C1 segment of cervical spinal cord (tissue), 14 donors: ENCODE measurements around the gene AP5Z1.
A peak's percentile ranks its signal among the peaks of the same experiment; 100 is the strongest.
"Not testable (repeated sequence)": the region's sequence is repeated elsewhere in the genome, so short reads cannot be mapped to it uniquely, and the experiment has no call there.

Experiments
- DNase-seq, 14 donors: peaks; one replicate each; lab custom pipeline; 2025; lab: John Stamatoyannopoulos, UW

AP5Z1 gene

DNA sequence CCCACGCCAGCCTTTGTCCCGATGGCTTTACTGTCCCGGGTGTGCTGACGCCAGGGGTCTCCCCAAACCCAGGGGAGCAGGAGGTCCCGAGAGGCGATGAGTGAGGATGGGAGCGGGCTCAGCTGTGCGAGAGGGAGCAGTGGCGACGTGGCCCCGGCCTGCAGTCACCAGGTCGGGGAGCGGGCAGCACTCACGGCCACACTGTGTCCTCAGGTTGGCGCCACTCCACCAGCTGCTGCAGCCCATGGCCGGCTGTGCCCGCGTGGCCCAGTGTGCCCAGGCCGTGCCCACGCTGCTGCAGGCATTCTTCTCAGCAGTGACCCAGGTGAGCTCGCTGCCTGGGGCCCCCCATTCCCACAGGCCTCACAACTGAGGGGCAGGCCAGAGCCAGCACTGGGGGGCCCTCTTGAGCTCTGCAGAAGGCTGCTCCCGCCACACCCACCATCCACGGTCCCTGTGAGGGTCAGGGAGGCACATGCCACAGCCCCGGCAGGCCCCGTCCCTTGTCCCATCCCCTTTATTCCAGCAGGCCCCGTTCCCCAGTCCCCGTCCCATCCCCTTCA lies 13.3 kb downstream of the AP5Z1 start:
- no peak for DNase-seq

- DNase-seq, result no peak
These were observed 14.0 kb downstream of the AP5Z1 start for GRCh38 chr7:4789194-4790077.

DNA sequence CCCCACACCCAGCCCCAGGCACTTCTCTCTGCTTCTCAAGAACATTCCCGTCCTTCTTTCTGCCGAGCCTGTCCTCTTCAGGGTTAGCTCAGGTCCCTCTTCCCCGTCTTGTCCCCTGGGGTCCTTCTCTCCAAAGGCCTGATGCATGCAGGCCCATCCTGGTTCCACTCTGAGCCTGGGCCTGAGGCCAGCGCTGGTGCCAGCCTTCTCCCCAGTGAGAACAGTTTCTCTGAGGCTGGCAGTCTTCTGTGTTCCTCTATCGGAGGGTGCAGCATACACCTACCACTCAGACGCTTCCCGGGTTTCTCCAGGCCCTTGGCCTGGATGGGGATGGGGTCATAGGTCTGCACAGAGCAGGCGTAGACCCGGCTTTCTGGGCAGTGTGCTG lies 14.6 kb downstream of the AP5Z1 start:
- DNase-seq, result peak in 2 of 14 donors; percentile 17 to 57

DNA sequence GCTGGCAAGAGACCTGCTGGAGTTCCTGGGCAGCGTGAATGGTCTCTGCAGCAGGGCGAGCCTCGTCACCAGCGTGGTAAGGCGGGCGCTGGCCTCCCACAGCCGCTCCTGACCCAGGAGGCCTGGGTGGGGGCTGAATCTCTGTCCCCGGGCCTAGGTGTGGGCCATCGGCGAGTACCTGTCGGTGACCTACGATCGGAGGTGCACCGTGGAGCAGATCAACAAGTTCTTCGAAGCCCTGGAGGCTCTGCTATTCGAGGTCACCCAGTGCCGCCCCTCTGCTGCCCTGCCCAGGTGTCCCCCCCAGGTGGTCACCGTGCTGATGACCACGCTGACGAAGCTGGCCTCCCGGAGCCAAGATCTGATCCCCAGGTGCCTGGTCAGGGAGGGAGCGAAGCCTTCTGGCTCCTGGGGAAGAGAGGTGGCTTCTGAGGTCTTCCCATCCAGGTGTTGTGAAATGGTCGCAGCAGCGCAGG lies 15.1 kb downstream of the AP5Z1 start:
- no peak for DNase-seq

- peak in 1 of 14 donors; percentile 29 for DNase-seq
These were observed 15.8 kb downstream of the AP5Z1 start for GRCh38 chr7:4791101-4791737.

- peak in 11 of 14 donors; percentile 19 to 80 (median 43) for DNase-seq
These were observed 16.5 kb downstream of the AP5Z1 start for GRCh38 chr7:4791738-4792536.

GRCh38 chr7:4792537-4793126 lies 17.2 kb downstream of the AP5Z1 start:
- DNase-seq, result peak in 1 of 14 donors; percentile 37

- not testable (repeated sequence) for DNase-seq
These were observed 18.1 kb downstream of the AP5Z1 start for GRCh38 chr7:4793385-4793993.

DNA sequence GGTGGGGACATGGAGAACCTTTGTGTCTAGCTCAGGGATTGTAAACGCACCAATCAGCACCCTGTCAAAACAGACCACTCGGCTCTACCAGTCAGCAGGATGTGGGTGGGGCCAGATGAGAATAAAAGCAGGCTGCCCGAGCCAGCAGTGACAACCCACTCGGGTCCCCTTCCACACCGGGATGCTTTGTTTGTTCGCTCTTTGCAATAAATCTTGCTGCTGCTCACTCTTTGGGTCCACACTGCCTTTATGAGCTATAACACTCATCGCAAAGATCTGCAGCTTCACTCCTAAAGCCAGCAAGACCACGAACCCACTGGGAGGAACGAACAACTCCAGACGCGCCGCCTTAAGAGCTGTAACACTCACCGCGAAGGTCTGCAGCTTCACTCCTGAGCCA lies 18.7 kb downstream of the AP5Z1 start:
- not testable (repeated sequence) for DNase-seq

DNA sequence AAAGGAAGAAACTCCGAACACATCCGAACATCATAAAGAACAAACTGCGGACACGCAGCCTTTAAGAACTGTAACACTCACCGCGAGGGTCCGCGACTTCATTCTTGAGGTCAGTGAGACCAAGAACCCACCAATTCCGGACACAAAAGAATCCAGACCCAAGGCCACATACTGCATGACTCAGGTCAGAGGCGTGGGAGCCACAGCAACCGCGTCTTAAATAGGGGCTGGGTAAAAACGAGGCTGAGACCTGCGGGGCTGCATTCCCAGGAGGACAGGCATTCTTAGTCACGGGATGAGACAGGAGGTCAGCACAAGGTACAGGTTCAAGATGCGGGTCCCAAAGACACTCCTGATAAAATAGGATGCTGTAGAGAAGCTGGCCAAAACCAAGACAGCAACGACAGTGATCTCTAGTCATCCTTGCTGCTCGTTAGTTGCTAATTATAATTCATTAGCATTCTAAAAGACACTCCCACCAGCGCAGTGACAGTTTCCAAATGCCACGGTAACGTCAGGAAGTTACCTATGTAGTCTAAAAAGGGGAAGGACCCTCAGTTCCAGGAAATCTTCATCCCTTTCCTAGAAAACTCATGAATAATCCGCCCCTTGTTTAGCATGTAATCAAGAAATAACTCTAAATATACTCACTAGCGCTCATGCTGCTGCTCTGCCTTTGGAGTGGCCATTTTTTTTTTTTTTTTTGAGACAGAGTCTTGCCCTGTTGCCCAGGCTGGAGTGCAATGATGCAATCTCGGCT lies 19.3 kb downstream of the AP5Z1 start:
- DNase-seq, result no peak

DNA sequence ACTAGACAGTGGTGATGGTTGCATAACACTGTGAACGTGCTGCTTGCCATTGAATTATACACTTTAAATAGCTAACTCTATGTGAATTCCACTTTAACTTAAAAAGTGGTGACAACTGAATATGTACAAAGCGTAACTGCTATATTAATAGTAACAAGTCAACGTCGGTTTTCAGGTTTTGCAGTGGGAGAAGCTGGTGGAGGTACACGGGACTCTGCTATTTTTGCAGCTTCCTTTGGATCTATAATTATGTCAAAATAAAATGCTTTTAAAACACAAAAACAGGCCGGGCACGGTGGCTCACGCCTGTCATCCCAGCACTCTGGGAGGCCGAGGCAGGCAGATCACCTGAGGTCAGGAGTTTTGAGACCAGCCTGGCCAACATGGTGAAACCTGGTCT lies 21.0 kb downstream of the AP5Z1 start:
- no peak for DNase-seq

- peak in 11 of 14 donors; percentile 3 to 54 (median 25) for DNase-seq
These were observed 22.7 kb downstream of the AP5Z1 start for GRCh38 chr7:4797858-4798705.

GRCh38 chr7:4798706-4799235 lies 23.3 kb downstream of the AP5Z1 start:
- DNase-seq, result peak in 1 of 14 donors; percentile 45

DNA sequence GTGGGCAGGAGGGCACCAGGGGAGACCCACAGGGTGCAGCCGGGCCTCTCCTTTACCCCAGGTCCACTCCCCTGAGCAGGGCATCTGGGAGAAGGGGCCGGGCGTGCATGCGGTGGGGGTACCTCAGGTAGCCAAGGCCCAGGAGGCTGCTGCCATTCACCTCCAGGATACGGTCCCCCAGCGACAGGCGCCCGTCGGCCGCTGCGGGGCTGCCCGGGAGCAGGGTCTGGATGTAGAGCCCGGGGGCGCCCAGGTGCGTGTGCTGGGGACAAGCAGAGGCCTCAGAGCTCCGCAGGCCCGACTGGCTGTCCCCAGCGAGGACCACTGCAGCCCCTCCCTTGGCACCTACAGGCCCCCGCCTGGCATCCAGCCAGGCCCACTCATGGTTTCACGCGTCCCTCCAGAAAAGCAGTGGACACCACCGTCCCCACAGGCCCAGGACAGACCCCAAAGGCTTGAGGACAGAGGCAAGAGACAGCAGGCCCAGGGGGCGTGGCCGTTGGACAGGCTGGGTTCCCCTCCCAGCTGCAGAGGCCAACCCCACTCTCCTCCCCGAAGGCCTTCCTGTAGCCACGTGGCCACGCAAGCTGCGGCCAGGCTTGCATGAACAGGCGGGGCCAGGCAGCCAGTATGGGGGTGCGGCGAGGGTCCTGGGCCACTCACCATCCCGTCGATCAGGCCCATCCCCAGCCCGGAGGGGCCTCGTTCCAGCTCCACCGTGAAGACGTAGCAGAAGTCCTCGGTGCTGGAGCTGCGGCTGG lies 24.3 kb downstream of the AP5Z1 start:
- no peak for DNase-seq

- no peak for DNase-seq
These were observed 25.1 kb downstream of the AP5Z1 start for GRCh38 chr7:4800487-4800886.

- no peak for DNase-seq
These were observed 25.8 kb downstream of the AP5Z1 start for GRCh38 chr7:4800926-4801838.

GRCh38 chr7:4801839-4802231 lies 26.4 kb downstream of the AP5Z1 start:
- DNase-seq, result no peak
